Measurements from ENCODE around the gene PRRG1.
"Not testable (repeated sequence)": the region's sequence is repeated elsewhere in the genome, so short reads cannot be mapped to it uniquely, and the experiment has no call there.

The PRRG1 gene

DNA sequence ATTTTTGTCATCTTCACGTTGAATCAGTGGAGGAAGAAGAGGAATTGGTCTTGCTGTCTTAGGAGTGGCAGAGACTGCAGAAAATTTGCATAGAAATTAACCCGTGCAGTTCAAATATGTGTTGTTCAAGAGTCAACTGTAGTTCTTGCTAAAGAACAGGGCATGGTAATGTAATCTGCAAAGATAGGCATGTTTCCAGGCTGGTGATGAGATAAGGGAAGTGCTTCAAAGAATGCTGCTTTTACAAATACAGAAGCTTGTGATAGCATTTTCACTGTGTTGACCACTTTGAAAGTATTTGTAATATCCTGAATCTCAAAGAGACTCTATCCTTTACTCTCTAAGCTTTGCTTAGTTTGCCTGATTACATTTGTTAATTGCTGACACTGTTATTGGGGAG lies 60.1 kb downstream of the PRRG1 start:
- no peak for DNase-seq (ENCODE audit: insufficient read length, low spot score)
- no peak for TF ChIP-seq POLR2A (IDR thresholded peaks at IDR 0.05; ENCODE audit: low read depth, low read length)
- TF ChIP-seq POLR2AphosphoS5 (IDR thresholded peaks at IDR 0.05; ENCODE audit: low read depth, low read length) = no peak
- TF ChIP-seq POU2F2 (IDR thresholded peaks at IDR 0.05; ENCODE audit: low read depth, low read length) = no peak
- no peak for TF ChIP-seq SPI1 (IDR thresholded peaks at IDR 0.05; ENCODE audit: low read depth, low read length)
- TF ChIP-seq PAX5 (IDR thresholded peaks at IDR 0.05; ENCODE audit: insufficient read depth, low read length, severe bottlenecking) = no peak
- no peak for TF ChIP-seq TAF1 (IDR thresholded peaks at IDR 0.05; ENCODE audit: low read depth, low read length)
- FAIRE-seq = no peak

DNA sequence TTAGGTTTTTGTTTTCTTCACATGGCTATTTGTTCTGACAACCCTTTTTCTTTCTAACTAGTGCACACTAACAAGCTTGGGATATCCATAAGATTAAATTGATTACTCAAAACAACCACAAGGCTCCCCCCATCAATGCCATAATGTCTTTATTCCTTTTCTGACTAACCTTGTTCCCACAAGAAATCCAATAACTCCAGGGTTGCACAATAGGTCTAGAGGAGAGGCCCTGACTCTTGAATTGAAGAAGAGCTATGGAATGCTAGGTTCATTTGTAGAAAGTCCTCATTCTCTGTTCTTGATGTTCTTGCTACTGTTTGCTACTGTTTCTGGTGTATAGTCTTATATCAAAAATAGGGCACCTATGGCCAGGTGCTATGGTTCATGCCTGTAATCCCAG lies 71.0 kb downstream of the PRRG1 start:
- DNase-seq (ENCODE audit: insufficient read length, low spot score) = no peak
- no peak for FAIRE-seq
- TF ChIP-seq POLR2A (IDR thresholded peaks at IDR 0.05; ENCODE audit: low read depth, low read length) = no peak
- no peak for TF ChIP-seq PAX5 (IDR thresholded peaks at IDR 0.05; ENCODE audit: insufficient read depth, low read length, severe bottlenecking)
- no peak for TF ChIP-seq TAF1 (IDR thresholded peaks at IDR 0.05; ENCODE audit: low read depth, low read length)
- TF ChIP-seq POLR2AphosphoS5 (IDR thresholded peaks at IDR 0.05; ENCODE audit: low read depth, low read length) = no peak
- no peak for TF ChIP-seq SPI1 (IDR thresholded peaks at IDR 0.05; ENCODE audit: low read depth, low read length)
- no peak for TF ChIP-seq POU2F2 (IDR thresholded peaks at IDR 0.05; ENCODE audit: low read depth, low read length)

DNA sequence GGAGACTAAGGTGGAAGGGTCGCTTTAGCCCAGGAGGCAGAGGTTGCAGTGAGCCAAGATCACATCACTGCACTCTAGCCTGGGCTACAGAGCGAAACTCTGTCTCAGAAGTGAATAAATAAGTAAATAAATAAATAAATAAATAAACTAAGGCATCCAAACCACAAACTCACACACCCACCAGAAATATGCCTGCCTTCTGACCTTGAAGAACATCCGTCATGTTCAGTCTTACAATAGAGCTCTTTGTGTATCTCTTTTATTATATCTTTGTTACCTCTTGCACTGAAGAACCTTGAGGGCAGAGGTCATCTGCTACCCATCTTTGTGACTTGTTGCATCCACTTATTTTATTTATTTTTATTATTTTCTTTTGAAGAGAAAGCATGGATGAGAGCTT lies 71.6 kb downstream of the PRRG1 start:
- no peak for FAIRE-seq
- no peak for DNase-seq (ENCODE audit: insufficient read length, low spot score)

DNA sequence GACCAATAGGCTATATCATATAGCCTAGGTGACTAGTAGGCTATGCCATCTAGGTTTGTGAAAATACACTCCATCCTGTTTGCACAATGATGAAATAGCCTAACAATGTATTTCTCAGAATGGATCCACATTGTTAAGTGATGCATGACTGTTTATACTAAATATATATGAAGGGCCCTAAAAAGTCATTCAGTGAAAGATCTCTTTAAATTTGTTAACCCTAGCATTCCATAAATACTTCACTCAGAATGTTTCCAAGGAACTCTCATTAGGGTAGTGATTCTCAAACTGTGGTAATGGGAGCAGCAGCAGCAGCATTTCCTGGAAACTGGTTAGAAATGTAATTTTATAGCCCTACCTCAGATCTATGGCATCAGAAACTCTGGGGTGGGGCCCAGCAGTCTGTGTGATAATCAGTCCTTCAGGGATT lies 74.9 kb downstream of the PRRG1 start:
- TF ChIP-seq PAX5 (IDR thresholded peaks at IDR 0.05; ENCODE audit: insufficient read depth, low read length, severe bottlenecking) (no peak), SPI1 (IDR thresholded peaks at IDR 0.05; ENCODE audit: low read depth, low read length) (no peak), TAF1 (IDR thresholded peaks at IDR 0.05; ENCODE audit: low read depth, low read length) (no peak), POU2F2 (IDR thresholded peaks at IDR 0.05; ENCODE audit: low read depth, low read length) (no peak), POLR2AphosphoS5 (IDR thresholded peaks at IDR 0.05; ENCODE audit: low read depth, low read length) (no peak), POLR2A (IDR thresholded peaks at IDR 0.05; ENCODE audit: low read depth, low read length) (no peak)
- DNase-seq (ENCODE audit: insufficient read length, low spot score) (no peak), FAIRE-seq (no peak)

More for the DNA sequence above, 71.6 kb downstream of the PRRG1 start:
- TF ChIP-seq TAF1 (IDR thresholded peaks at IDR 0.05; ENCODE audit: low read depth, low read length) (no peak), POLR2A (IDR thresholded peaks at IDR 0.05; ENCODE audit: low read depth, low read length) (no peak), POLR2AphosphoS5 (IDR thresholded peaks at IDR 0.05; ENCODE audit: low read depth, low read length) (no peak), PAX5 (IDR thresholded peaks at IDR 0.05; ENCODE audit: insufficient read depth, low read length, severe bottlenecking) (no peak), SPI1 (IDR thresholded peaks at IDR 0.05; ENCODE audit: low read depth, low read length) (no peak), POU2F2 (IDR thresholded peaks at IDR 0.05; ENCODE audit: low read depth, low read length) (no peak)

DNA sequence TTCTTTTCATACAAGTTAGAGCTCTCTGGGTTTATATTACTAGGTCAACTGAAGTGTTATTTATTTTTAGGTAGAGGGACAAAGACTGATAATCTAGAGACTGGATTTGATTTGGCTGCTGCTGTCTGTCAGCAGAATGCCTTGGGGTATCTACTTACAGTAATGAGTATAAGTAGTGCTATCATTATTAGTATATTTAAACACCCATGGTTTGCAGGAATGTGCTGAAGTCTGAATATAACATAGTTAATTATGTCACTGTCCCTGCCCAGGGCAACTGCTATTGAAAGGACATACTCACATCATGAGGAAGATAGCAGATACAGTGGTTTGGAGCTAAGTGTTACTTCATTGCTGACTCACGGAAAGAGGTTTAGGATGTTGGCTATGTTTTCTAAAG lies 76.2 kb downstream of the PRRG1 start:
- no peak for DNase-seq (ENCODE audit: insufficient read length, low spot score)
- TF ChIP-seq SPI1 (IDR thresholded peaks at IDR 0.05; ENCODE audit: low read depth, low read length) (no peak), POLR2A (IDR thresholded peaks at IDR 0.05; ENCODE audit: low read depth, low read length) (no peak)
- no peak for FAIRE-seq

DNA sequence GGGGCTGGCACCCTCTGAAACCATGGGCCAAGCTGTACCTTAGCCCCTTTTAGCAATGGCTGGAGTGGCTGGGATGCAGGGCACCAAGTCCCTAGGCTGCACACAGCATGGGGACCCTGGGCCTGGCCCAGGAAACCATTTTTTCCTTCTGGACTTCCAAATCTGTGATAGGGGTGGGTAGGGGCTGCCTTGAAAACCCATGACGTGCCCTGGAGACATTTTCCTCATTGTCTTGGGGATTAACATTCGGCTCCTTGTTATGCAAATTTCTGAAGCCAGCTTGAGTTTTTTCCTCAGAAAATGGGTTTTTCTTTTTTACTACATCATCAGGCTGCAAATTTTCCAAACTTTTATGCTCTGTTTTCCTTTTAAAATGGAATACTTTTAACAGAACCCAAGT lies 79.8 kb downstream of the PRRG1 start:
- not testable (repeated sequence) for FAIRE-seq; DNase-seq (ENCODE audit: insufficient read length, low spot score)

DNA sequence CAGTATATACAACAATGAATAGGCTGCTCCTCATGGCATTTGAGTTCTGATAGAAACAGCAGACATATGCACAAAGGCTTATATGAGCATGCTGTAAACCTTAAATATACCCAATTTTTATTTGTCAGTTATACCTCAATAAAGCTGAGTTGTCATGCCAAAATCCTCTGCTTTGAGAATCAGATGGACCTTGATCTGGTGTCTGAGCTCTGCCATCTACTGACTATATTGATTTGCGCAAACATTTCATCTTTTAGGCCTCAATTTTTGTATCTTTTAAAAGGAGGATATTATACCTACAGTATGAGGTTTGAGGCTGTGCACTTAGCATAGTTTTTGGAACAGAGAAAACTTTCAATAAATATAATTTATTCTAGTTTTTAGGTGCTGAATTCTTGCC lies 85.2 kb downstream of the PRRG1 start:
- FAIRE-seq (no peak), DNase-seq (ENCODE audit: insufficient read length, low spot score) (no peak)
- TF ChIP-seq TAF1 (IDR thresholded peaks at IDR 0.05; ENCODE audit: low read depth, low read length) = no peak
- TF ChIP-seq POLR2A (IDR thresholded peaks at IDR 0.05; ENCODE audit: low read depth, low read length) = no peak
- no peak for TF ChIP-seq SPI1 (IDR thresholded peaks at IDR 0.05; ENCODE audit: low read depth, low read length)
- no peak for TF ChIP-seq POU2F2 (IDR thresholded peaks at IDR 0.05; ENCODE audit: low read depth, low read length)
- TF ChIP-seq PAX5 (IDR thresholded peaks at IDR 0.05; ENCODE audit: insufficient read depth, low read length, severe bottlenecking) = no peak
- no peak for TF ChIP-seq POLR2AphosphoS5 (IDR thresholded peaks at IDR 0.05; ENCODE audit: low read depth, low read length)

DNA sequence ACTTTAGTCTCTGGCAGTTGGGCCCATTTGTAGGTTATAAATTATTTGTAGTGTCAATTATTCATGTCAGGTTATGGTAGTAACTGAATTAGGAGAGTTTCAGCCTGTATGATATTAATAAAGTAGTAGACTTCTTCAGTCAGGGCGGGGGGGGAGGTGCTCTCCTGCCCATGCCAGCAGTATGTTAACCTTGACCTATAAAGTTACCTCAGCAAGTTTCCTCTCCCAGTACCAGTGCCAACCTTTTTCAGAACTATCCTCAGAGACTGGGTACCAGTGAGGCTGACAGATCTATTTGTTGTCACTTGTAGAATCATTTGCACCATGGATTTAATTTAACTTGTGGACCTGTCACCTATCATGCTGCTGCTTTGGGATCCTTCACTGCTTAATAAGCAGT lies 88.0 kb downstream of the PRRG1 start:
- no peak for TF ChIP-seq POLR2A (IDR thresholded peaks at IDR 0.05; ENCODE audit: low read depth, low read length)
- no peak for TF ChIP-seq TAF1 (IDR thresholded peaks at IDR 0.05; ENCODE audit: low read depth, low read length)
- no peak for TF ChIP-seq PAX5 (IDR thresholded peaks at IDR 0.05; ENCODE audit: insufficient read depth, low read length, severe bottlenecking)
- no peak for TF ChIP-seq POLR2AphosphoS5 (IDR thresholded peaks at IDR 0.05; ENCODE audit: low read depth, low read length)
- TF ChIP-seq POU2F2 (IDR thresholded peaks at IDR 0.05; ENCODE audit: low read depth, low read length) = no peak
- no peak for TF ChIP-seq SPI1 (IDR thresholded peaks at IDR 0.05; ENCODE audit: low read depth, low read length)
- DNase-seq (ENCODE audit: insufficient read length, low spot score) = no peak
- no peak for FAIRE-seq

DNA sequence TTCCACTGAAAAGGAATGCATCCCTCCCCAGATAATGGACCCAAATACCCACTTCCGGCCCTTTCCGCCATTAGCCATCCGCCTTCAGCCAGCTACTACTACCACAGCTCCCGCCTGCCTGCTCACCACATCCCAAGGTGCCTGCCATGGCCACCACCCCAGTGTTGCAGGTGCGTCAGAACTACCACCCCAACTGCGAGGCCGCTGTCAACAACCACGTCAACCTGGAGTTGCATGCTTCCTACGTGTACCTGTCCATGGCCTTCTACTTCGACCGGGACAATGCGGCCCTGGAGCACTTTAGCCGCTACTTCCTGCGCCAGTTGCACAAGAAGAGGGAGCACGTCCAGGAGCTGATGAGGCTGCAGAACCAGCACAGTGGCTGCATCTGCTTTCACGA lies 92.2 kb downstream of the PRRG1 start:
- DNase-seq (ENCODE audit: insufficient read length, low spot score) (no peak), FAIRE-seq (no peak)
- no peak for TF ChIP-seq SPI1 (IDR thresholded peaks at IDR 0.05; ENCODE audit: low read depth, low read length)
- TF ChIP-seq POLR2AphosphoS5 (IDR thresholded peaks at IDR 0.05; ENCODE audit: low read depth, low read length) = no peak
- no peak for TF ChIP-seq POU2F2 (IDR thresholded peaks at IDR 0.05; ENCODE audit: low read depth, low read length)
- TF ChIP-seq POLR2A (IDR thresholded peaks at IDR 0.05; ENCODE audit: low read depth, low read length) = no peak
- no peak for TF ChIP-seq PAX5 (IDR thresholded peaks at IDR 0.05; ENCODE audit: insufficient read depth, low read length, severe bottlenecking)
- TF ChIP-seq TAF1 (IDR thresholded peaks at IDR 0.05; ENCODE audit: low read depth, low read length) = no peak

DNA sequence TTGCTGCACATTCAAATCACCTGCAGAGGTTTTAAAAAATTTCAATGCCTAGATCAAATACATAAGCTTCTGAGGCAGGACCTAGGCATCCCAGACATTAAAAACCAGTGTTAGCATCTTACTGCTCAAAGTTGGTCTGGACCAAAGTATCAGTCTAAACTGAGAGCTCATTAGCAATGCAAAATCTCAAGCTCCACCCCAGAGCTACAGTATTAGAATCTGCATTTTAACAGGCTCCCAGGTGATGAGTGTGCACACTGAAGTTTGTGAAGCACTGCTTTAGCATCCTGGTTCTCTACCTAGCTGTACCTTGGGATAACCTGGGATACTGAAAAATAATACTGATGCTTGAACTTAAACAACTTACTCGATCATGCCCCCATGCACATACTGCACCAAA lies 96.0 kb downstream of the PRRG1 start:
- TF ChIP-seq POU2F2 (IDR thresholded peaks at IDR 0.05; ENCODE audit: low read depth, low read length) (no peak), TAF1 (IDR thresholded peaks at IDR 0.05; ENCODE audit: low read depth, low read length) (no peak), POLR2A (IDR thresholded peaks at IDR 0.05; ENCODE audit: low read depth, low read length) (no peak), SPI1 (IDR thresholded peaks at IDR 0.05; ENCODE audit: low read depth, low read length) (no peak), PAX5 (IDR thresholded peaks at IDR 0.05; ENCODE audit: insufficient read depth, low read length, severe bottlenecking) (no peak), POLR2AphosphoS5 (IDR thresholded peaks at IDR 0.05; ENCODE audit: low read depth, low read length) (no peak)
- no peak for FAIRE-seq
- DNase-seq (ENCODE audit: insufficient read length, low spot score) = no peak
